Retinal pigment epithelial cell (primary cell): ENCODE measurements around the gene YPEL2.

ENCODE experiments used
- DNase-seq: peaks from one replicate; pipeline ENCODE4 v3.0.0-alpha.2; 2010; ENCODE audit warnings: low read depth
- H3K4me3 ChIP-seq: 2 replicates; pipeline ENCODE4 v1.5.1; 2011; ENCODE audit warnings: mild to moderate bottlenecking, low read length, control low read depth, moderate library complexity
- TF ChIP-seq, protein P1 (sequence below): conservative IDR thresholded peaks from 2 replicates; pipeline ENCODE4 v1.5.1; 2011; ENCODE audit warnings: low read depth, low read length, control low read depth, inconsistent platforms

The YPEL2 gene

GRCh38 chr17:59421722-59422121 is 90.3 kb downstream of the YPEL2 start:
- TF ChIP-seq, protein P1, sequence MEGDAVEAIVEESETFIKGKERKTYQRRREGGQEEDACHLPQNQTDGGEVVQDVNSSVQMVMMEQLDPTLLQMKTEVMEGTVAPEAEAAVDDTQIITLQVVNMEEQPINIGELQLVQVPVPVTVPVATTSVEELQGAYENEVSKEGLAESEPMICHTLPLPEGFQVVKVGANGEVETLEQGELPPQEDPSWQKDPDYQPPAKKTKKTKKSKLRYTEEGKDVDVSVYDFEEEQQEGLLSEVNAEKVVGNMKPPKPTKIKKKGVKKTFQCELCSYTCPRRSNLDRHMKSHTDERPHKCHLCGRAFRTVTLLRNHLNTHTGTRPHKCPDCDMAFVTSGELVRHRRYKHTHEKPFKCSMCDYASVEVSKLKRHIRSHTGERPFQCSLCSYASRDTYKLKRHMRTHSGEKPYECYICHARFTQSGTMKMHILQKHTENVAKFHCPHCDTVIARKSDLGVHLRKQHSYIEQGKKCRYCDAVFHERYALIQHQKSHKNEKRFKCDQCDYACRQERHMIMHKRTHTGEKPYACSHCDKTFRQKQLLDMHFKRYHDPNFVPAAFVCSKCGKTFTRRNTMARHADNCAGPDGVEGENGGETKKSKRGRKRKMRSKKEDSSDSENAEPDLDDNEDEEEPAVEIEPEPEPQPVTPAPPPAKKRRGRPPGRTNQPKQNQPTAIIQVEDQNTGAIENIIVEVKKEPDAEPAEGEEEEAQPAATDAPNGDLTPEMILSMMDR = no peak
- no peak overlapping the region for H3K4me3 ChIP-seq
- no peak for DNase-seq

DNA sequence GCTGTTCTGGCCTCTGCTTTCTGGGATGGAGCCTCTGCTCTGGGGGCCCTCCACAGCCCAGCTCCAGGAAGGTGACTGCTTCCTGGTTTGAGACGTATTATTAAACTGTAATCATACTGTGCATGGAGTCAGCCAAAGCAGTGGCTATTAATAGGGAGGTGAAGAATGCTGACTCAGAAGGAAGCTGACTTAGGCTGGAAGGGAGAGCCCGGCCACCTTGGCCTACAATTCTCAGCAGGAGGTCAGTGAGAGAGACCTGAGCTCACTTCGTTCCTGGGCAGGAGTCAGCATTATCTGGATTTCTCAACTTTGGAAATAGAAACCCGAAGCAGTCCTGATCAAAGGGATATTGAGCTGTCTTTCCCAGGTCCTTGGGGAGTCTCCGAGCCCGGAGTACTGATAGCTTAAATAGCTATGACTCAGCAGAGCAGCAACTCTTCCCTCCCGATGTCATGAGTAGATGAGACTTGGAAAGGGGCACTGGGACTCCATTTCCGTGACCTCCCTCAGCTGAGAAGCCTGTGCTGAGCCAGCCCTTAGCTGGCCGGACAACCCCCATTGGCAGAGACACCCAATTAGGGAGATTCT is 91.8 kb downstream of the YPEL2 start:
- no peak overlapping the region for H3K4me3 ChIP-seq
- DNase-seq = no peak
- TF ChIP-seq, protein P1 = no peak

- DNase-seq = no peak
- TF ChIP-seq, protein P1 = no peak
- H3K4me3 ChIP-seq = no peak overlapping the region
Measured at GRCh38 chr17:59423903-59424302, 92.4 kb downstream of the YPEL2 start.

DNA sequence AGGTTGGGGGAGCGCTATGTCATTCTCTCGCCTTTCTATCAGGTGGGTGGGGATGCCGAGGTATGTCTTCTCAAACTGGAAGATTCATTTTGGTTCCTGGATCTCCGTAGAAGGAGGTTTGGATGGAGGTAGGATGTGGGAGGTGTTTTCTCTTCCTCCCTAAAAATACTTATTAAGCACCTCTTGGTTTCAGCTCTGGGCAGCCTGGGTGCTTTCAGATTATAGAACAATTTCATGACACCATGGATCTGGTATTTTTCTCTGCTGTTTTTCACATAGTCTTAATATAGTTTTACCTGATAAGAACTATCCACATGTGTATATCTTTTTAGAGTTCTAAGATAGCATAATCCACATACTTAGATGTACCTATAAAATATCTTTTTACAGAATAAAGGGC is 92.9 kb downstream of the YPEL2 start:
- DNase-seq = no peak
- H3K4me3 ChIP-seq = no peak overlapping the region
- TF ChIP-seq, protein P1 = no peak

- TF ChIP-seq, protein P1 = no peak
- DNase-seq = no peak
- no peak overlapping the region for H3K4me3 ChIP-seq
Measured at GRCh38 chr17:59425085-59425931, 93.9 kb downstream of the YPEL2 start.

GRCh38 chr17:59426031-59426430 is 94.6 kb downstream of the YPEL2 start:
- no peak overlapping the region for H3K4me3 ChIP-seq
- TF ChIP-seq, protein P1 = no peak
- no peak for DNase-seq

DNA sequence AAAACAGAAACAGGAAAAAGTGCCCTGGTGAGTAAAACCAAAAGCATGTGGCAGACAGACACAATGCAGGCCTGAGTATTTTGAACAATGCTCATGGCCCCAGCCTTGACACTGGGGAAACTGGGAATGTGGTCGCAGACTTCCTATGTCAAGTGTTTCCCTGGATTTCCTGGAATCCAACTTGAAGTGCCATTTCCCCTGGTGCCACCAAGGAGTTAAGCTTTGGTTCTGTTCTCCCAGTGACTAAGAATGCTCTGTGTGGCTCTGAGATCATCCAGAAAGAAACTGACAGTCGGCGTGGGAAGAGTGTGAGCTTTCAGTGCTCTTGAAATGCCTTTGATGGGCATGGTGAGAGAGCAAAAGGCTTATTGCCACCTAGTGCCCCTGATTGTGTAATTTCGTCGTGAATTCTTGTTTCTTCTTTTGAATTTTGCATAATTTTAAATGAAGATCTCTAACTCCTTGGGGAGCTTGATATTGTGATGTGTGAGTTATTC is 96.0 kb downstream of the YPEL2 start:
- TF ChIP-seq, protein P1 = no peak
- DNase-seq = no peak
- no peak overlapping the region for H3K4me3 ChIP-seq
